Medulla oblongata (tissue), 1 donor: ENCODE measurements around the gene AGER.

Source experiments
- DNase-seq: peaks from one replicate; pipeline ENCODE4 v3.0.0-alpha.2; 2015; ENCODE audit errors: extremely low spot score

AGER gene

DNA sequence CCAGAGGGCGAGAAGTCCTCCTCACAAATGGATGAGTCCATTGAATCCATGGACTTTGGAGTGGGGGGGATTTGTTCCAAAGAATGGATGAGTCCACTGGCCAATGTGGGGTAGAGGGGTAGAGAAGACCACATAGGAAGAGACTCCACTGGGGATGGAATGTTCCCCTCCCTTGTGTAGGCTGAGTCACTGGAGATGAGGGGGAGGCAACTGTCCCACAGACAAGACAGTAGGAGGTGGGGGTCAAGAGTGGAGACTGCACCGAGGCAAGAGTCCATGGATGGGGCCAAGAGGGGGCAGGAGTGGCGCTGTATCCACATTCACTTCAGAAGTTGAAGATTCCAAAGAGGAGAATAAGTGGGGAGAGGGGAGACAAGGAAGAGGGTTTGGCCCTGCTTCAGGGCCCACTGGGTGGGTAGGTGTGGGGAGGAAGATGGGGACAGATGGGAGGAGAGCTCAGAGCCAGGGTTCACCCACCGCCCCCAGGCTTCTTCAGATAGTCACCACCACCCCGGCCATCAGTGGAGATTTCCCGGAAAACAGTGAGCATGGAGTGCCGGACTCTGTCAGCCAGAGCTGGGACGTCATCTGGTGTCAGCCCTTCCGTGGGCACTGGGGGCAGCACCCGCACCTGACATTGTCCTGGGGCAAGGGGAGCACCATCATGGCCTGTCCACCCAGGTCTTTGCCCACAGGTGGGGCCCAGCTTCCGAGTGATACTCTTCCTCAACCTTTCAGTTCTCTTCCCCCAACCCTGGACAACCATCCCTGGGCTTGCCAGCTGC is 15.1 kb downstream of the AGER start:
- no peak for DNase-seq

DNA sequence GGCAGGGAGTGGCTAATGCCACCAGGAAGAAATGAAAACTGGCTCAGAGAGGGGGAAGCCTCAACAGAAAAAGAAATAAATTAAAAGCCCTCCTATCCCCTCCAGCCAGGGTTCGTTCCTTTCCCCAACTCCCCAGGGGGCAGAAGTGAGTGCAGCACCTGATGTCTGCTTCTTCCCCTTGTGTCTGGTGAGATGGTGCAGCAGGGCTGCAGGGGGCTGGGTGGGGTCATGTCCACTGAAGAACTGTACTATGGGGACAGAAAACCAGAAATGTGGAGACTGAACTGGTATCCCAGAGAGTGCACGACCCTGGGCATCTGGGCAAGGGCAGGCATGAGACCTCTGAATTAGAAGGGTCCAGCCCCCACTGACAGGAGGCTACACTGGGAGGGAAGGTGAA is 15.7 kb downstream of the AGER start:
- no peak for DNase-seq

DNA sequence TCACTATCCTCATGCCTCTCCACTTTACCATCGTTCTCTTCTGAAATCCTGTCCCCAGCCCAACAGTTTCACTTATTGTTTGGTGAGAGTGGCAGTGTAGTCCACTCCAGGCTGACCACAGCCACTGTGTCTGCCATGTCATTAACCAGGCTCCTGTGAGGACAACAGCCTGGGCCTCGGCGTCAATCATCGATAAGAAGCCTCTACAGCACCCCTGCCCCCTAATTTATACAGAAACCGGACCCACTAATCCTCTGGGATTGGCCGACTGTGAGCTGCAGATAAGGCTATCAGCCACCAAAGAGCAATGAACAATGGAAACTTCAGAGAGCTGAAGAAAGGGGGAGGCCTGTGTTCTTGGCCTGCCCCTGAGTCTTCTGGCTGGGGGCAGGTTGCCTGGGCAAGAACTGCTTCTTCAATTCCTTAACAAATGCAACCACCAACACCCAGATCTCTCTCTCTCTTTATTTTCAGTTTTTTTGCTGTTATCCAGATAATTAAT is 16.2 kb downstream of the AGER start:
- no peak for DNase-seq

DNA sequence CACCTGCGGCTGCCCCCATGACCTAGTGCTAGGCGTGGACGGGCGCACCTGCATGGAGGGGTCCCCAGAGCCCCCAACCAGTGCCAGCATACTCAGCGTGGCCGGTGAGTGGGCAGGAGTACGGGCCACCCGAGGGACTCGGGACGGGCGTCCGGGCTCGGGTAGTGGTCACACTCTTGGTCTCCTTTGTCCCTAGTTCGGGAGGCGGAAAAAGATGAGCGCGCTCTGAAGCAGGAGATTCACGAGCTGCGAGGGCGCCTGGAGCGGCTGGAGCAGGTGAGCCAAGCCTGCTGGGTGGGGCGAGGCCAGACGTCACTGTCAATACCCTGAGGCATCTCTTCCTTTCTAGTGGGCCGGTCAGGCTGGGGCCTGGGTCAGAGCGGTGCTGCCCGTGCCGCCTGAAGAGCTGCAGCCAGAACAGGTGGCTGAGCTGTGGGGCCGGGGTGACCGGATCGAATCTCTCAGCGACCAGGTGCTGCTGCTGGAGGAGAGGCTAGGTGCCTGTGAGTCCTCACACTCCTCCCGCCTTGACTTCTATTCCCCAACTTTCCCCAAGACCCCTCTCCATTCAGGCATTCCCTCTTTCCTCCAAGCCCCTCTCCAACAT is 16.8 kb downstream of the AGER start:
- no peak for DNase-seq

DNA sequence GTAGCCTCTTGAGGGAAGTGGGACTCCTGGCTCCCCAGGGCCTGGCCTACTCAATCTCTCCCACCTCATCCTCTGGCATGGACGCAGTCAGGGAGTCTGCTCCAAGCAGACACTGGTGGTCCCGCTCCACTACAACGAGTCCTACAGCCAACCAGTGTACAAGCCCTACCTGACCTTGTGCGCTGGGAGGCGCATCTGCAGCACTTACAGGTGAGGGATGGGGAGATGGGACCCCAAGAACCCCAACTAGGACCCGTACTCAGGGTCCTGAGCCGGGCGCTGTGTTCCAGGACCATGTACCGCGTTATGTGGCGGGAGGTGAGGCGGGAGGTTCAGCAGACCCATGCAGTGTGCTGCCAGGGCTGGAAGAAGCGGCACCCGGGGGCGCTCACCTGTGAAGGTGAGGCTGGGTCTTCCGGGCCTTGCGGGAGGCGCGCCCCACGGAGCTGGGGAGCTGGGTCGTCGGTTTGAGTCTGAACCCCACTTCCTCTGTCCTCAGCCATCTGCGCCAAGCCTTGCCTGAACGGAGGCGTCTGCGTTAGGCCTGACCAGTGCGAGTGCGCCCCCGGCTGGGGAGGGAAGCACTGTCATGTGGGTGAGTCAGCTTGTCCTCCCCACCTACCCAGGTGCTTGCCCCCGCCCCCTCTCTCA is 17.5 kb downstream of the AGER start:
- DNase-seq: no peak

DNA sequence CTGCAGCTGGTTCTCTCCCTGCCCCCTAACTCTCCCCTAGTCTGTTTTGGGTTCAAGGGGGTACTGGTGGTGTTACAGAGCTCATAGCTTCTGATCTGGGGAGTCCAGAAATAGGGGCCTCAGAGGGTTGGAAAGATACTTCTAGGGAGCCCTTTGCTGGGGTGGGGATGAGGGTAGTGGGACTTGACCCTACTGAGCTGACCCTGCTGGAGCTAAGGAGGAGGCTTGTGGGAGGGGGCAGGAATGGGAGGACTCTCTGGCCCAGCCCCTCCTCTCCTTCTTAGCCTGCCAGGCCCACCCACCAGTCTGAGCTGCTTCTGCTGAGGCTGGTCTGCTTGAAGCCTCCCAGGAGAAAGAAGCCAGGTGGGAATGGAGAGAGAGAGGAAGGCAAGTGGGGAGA is 19.8 kb downstream of the AGER start, which contains the start of gene EGFL8:
Gene EGFL8, plus strand, starts transcription at position 301 of the 400 bp plus-strand sequence. CDS start 1,571 bp downstream, outside the sequence.
- no peak for DNase-seq

DNA sequence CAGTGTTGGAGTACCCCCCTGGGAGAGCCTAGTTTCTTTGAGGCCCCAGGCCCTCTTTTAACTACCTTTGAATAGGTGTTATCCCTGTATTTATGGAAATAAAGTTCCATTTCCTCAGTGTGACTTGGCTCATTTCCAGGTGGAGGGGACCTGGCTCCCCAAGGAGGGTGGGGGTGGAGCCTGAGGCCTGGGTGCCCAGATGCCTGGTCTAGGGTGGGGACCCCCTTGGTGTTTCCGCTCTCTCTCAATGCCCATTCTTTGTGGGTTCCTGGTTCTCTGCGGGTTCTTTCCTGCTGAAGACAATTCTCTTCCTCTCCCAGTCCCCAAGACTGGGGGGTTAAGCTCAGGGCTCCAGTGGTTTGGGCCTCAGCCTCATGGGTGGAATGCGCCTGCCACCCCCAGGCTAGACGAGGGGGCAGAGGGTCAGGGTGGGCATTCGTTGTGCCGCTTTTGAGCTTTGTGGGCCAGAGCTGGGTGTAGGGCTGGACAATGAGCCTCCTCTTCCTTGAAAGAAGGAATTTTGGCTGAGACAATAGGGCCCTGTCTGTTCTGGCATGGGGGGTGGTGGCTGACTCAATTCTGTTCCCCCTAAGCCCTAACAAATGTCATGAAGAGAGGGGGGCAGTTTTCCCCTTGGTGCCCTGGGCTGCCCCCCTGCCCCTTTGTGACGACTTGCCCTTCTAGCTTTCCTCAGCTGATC is 20.3 kb downstream of the AGER start:
- DNase-seq: peak; percentile 28

DNA sequence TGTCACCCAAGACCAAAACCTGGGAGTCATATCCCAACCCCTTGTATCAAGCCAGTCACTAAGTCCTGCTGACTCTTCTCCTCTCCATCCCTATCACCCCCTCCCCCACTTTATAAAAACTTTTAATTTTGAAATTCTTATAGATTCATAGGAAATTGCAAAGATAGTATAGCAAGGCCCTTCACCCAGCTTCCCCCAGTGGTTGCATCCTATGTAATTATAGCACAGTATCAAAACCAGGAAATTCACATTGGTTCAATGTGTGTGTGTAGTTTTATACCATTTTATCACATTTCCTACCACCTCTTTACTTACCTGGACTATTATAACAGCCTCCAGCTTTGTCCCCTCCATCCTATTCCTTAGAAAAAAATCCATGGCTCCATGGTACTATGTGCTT is 26.0 kb downstream of the AGER start:
- no peak for DNase-seq

DNA sequence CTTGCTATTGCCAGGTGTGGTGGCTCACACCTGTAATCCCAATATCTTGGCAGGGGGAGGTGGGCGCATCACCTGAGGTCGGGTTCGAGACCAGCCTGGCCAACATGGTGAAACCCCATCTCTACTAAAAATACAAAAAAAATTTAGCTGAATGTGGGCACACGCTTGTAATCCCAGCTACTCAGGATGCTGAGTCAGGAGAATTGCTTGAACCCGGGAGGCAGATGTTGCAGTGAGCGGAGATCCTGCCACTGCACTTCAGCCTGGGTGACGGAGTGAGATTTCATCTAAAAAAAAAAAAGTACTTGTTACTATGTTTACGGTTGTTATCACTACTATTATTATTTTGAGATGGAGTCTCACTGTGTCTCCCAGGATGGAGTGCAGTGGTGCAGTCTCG is 27.2 kb downstream of the AGER start:
- no peak for DNase-seq

DNA sequence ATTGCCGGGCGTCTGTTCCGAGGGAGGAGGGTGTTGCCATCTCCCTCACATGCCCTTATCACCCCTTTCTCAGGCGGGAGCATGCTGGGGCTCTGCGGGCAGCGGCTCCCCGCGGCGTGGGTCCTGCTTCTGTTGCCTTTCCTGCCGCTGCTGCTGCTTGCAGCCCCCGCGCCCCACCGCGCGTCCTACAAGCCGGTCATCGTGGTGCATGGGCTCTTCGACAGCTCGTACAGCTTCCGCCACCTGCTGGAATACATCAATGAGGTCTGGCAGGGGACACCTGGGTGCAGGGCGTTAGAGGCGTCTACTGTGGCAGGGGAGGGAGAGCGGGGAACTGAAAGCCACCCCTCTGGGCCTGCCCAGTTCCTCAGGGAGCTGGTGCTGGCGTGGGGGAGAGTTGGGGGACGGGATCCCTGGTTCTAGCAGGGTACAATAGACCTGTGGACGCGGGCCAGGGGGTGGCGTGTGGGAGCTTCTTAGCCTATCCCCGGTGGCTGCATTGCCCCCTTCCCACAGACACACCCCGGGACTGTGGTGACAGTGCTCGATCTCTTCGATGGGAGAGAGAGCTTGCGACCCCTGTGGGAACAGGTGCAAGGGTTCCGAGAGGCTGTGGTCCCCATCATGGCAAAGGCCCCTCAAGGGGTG is 29.4 kb downstream of the AGER start:
- peak; percentile 71 for DNase-seq

DNA sequence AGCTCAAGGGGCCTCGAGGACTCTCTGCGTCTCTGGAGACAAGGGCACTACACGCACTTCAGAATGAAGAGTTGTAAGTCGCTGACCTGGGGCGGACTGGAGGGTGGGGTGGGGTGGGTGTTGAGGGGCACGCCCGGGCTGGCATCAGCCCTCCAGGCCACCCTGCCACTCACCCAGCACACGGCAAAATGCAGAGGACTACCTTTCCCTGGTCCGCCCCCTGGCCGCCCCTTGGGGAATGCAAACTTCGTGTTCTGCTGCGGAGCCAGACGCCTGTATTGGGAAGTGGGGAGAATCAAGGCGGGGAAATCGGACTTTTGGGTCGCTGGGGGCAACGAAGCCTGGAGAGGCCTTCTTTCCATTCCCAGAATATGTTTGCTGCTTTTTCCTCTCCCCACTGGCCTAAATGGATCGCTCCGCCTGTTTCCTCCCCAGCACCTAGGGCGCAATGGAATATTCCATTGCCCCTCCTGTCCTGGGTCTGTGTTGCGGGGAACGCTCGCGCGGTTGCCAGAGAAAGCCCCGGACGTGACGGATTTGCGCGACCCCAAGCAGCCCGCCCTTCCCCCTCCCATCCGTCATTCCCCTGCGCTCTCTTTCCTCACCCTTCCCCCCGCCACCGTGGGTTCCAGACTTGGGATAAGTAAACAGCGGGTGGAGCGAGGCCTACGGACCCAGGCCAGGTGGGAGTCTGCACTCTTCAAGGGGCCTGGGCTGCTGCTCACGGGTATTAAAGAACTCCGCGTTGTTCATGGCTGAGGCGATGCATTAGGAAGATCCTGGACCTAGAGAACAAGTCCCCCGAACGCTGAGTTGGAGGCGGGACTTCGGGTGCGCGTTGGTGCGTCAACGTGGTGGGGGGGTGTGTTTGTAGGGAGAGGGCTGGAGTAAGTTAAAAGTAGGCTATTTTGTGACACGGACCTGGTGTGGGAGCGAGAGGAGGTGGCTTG is 30.2 kb downstream of the AGER start, which contains the start of gene PPT2:
Gene PPT2, plus strand, starts transcription at position 578 of the 950 bp plus-strand sequence. CDS start 454 bp downstream, outside the sequence.
- DNase-seq: peak; percentile 93

DNA sequence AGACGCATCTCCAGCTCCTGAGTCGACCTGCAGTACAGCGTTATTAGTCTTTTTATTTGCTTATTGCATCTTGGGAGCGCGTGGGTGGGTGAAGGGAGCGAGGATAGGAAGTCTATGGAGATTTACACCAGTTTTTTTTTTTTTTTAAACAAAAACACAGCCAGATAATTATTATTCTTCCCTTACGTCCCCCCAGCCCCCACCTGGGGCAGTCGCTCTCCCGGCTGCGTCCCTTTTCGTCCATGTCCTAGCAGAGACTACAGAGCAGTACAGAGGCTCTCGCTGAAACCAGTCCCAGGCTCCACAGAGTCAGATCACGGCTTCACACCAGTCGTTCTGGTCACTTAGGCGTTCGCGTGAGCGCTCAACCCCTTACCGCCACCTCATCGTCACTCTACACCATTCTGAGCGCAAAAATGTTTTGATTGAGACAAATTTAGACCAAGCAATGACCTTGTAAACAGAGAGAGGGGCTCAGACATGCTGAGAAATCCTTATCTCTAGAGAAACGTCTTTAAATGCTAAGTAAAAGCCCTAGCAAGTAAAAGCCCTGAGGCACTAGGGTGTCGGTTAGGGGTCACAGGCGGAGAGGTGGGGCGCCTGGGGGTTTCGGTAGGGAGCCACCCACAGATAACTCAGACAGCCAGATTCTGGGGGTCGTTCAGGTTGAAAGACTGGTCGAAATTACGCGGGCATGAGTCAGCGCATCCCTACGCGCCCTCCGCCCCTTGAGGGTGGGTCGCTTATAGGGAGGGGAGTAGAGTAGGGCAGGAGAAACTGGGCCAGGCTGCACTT is 31.1 kb downstream of the AGER start:
- peak; percentile 48 for DNase-seq

DNA sequence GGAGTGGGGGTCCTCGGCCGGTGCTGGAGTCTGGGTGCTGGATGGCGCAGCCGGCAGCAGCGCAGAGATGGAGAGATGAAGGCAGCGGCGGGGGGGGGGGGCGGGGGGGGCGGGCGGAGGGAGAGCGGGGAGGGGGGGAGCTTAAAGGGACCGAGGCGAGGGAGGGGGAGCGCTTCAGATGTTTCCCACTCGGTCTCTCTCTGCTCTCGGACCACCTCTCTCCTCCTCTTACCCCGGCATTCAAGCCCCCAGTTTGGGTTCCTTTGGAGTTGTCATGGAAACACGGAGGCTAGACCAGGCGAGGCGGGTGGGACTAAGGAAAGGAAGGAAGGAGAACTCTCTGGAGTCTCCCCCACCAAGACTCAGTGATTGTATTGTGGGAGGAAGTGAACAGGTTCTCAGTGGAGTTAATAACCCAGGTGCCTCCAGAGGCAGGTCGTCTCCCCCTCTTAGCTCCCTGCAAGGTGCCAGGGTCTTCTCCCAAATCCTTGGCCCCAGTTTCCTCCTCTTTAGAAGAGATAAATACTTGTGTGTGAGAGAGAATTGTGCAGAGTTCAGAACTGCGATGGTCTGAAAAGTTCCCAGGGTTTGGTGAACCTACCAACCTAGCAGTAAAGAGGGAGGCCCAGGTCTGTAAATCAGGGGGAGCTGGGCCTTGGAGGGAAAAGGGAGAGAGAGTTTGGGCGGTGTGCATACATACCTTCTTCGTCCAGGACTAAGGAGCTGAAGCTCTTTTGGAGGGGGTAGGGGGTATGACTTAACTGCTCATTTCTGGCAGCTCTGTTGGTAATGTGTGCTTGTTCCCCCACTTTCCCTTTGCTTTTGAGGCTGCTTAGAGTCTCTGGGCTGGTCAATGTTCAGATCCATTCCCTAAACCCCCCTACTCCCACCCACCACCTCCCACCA is 31.9 kb downstream of the AGER start, which contains the start of gene PRRT1:
Gene PRRT1, minus strand, starts transcription at position 77 of the 906 bp plus-strand sequence. CDS start 112 bp downstream, outside the sequence.
- peak; percentile 40 for DNase-seq

DNA sequence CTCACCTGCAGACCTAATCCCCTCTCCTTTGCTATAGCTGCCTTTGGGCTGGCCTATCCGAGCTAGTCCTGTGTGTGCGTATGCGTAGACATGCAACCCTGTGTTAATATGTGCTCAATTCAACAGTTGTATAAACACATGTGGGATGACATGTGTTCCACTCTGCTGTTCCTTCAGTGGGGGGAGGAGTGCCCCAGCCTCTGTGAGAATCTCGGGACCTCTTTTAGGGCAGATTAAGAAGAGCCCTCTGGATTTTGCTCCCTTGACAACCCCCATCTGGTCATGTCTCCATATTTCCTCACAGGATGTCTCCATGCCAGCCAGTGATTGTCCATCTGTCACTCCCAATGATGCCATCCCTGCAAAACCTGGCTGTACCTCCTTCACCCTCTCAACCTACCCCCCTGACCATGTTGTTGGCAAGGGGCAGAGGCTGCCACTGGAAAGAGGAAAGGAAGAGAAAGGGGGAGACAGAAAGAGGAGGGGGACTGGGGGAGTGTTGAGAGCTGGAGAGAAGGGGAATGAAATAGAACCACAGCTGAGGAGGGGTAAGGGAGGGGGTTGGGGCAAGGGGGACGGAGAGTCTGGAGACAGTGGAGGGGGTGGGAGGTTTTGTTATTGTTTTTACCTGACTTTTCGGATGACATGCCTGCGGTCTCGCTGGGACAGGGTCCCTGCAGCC is 32.7 kb downstream of the AGER start:
- peak; percentile 23 for DNase-seq

DNA sequence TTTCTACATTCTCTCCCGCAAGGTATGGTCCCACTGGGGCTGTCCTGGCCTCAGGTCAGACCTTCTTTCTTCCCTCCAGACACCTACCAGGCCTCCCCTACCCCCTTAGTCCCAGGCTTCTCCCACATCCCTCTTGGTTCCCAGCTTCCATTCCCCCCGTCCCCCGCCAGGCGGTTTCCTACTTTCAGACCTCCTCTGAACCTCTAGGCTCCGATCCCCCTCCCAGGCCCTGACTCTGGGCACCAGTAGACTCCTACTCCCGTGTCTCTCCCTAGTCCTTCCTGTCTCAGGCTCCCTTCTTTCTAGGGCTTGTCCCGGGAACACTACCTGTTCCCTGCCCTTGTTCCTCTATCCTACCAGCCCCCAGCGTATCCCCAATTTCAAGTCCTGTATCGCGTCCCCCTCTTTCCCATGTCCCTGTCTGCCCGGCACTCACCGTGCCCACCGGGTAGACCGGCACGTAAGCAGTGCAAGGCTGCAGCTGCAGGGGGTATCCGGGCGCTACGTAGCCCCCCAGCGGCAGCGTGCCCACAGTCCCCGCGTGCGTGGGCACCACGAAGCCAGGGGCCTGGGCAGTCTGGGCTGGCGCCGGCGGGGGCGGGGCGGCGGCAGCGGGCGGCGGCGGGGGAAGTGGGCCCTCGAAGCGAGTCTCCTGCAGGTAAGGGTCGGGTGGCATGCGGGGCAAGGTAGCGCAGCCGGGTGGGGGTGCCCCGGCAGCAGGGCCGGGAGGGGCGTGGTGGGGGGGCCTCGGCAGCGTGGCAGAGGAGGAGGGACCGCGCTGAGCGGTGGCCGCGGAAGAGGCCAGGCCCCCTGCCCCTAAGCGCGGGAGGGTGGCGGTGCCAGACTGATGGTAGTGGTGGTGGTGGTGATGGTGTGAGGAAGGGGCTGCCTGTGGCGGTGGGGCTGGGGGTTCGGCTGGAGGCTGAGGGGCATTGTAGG is 33.9 kb downstream of the AGER start:
- DNase-seq: no peak

DNA sequence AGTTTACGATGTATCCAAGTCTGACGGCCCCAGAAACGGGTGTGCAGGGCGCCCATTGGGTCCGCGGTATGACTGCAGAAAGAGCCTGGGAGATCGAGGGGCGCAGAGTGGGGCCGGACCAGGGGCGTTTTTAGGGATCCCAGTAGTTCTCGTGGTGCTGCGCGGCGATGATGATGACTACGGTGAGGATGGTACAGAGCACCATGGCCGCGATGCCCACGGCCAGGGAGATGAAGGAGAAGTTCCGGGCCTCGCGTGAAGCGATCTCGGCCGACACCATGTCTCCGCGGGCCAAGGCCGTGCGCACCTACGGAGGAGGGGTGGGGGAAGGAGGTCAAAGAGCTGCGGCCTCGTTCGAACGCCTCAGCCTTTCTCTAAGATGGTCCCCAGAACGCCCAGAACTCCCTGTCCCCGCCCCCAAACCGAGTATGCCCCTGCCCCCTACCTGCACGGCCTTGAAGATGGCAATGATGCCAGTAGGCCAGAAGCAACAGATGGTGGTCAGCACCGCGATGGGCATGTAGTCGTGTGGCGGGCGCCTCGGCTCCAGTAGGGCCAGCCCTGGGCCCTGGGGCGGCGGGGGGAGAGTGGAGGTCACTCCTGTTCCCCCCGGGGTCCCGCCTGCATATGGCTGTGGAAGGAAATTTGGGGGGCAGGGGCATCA is 34.8 kb downstream of the AGER start:
- DNase-seq: no peak
